C4-2B (cell line): Measurements from ENCODE around the gene GPR42.
"Not testable (repeated sequence)": the region's sequence is repeated elsewhere in the genome, so short reads cannot be mapped to it uniquely, and the experiment has no call there.

ENCODE experiments used
- CTCF ChIP-seq: fragments of 450-650 bp; conservative IDR thresholded peaks from 2 replicates; pipeline ENCODE4 v1.5.1; 2017; ENCODE audit warnings: mild to moderate bottlenecking
- ZFX ChIP-seq: fragments of 450-650 bp; IDR thresholded peaks from 2 replicates; pipeline ENCODE4 v1.6.1; 2017

- not testable (repeated sequence) for TF ChIP-seq CTCF, ZFX
Measured at GRCh38 chr19:35358834-35359233, 12.0 kb upstream of the GPR42 start.
